ENCODE measurements around the gene LCA5L.
A peak's percentile ranks its signal among the peaks of the same experiment; 100 is the strongest.
"Not testable (repeated sequence)": the region's sequence is repeated elsewhere in the genome, so short reads cannot be mapped to it uniquely, and the experiment has no call there.

LCA5L gene

DNA sequence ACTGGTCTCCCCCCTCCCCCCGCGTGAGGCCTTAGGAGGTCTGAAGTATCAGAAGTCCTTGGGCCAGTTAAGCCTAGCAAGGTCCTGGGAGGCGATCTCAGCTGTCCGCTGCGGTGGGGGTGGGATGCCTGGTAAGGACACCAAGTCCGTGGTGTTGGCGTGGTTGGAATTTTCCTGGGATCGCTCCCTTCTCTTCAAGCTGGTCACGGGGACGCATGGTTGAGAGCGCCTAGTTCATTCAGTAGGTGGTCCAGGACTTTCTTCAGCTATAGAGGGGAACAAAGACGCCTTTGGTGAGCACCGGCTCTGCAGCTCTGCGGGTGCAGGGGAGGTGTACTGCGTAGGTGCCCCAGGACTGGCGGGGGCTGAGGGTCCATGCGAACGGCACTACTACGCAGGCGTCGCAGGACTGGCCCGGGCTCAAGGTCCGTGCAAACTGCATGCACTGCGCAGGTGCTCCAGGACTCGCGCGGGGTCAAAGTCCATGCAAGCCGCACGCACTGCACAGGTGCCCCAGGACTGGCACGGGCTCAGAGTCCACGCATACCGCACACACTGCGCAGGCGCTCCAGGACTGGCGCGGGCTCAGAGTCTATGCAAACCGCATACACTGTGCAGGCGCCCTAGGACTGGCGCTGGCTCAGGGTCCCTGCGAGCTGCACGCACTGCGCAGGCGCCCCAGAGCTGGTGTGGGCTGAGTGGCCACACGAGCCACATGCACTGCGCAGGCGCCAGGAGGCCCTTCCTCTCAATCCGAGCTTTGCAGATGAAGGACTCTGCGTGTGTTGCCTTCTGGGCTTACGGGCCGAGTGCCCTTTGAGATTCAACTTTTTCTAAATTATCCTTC, 60.1 kb downstream of the LCA5L start:
- peak overlapping the region; percentile 37 for H3K4me3 ChIP-seq (ENCODE audit: control insufficient read depth, low read depth, low read length)
- TF ChIP-seq CTCF (conservative IDR thresholded peaks at IDR 0.05; ENCODE audit: control insufficient read depth, insufficient read depth, low read depth, low read length) = no peak
- peak; percentile 72 for DNase-seq (ENCODE audit: low read depth)

- DNase-seq (ENCODE audit: low read depth) = peak; percentile 74
- H3K4me3 ChIP-seq (ENCODE audit: control insufficient read depth, low read depth, low read length) = no peak overlapping the region
- TF ChIP-seq CTCF (conservative IDR thresholded peaks at IDR 0.05; ENCODE audit: control insufficient read depth, insufficient read depth, low read depth, low read length) = no peak
Measured at GRCh38 chr21:39384674-39385298, 60.8 kb downstream of the LCA5L start.

DNA sequence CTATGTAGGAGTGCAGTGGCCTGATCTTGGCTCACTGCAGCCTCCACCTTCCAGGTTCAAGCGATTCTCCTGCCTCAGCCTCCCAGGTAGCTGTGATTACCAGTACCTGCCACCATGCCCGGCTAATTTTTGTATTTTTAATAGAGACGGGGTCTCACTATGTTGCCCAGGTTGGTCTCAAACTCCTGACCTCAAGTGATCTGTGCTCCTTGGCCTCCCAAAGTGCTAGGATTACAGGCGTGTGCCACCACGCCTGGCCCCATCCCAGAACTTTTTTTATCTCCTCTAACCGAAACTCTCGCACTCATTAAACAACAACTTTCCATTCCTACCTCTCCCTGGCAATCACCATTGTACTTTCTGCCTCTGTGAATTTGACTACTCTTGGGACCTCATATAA, 63.5 kb downstream of the LCA5L start:
- H3K4me3 ChIP-seq (ENCODE audit: control insufficient read depth, low read depth, low read length); DNase-seq (ENCODE audit: low read depth): not testable (repeated sequence)

- DNase-seq (ENCODE audit: low read depth) = no peak
- no peak for TF ChIP-seq CTCF (conservative IDR thresholded peaks at IDR 0.05; ENCODE audit: control insufficient read depth, insufficient read depth, low read depth, low read length)
- H3K4me3 ChIP-seq (ENCODE audit: control insufficient read depth, low read depth, low read length) = peak overlapping the region; percentile 87
Measured at GRCh38 chr21:39381009-39381408, 64.6 kb downstream of the LCA5L start.

GRCh38 chr21:39379986-39380891, 65.3 kb downstream of the LCA5L start:
- DNase-seq (ENCODE audit: low read depth) = peak; percentile 96
- H3K4me3 ChIP-seq (ENCODE audit: control insufficient read depth, low read depth, low read length) = peak overlapping the region; percentile 87
- TF ChIP-seq CTCF (conservative IDR thresholded peaks at IDR 0.05; ENCODE audit: control insufficient read depth, insufficient read depth, low read depth, low read length) = no peak

GRCh38 chr21:39377444-39378050, 68.0 kb downstream of the LCA5L start:
- no peak for DNase-seq (ENCODE audit: low read depth)
- no peak overlapping the region for H3K4me3 ChIP-seq (ENCODE audit: control insufficient read depth, low read depth, low read length)
- TF ChIP-seq CTCF (conservative IDR thresholded peaks at IDR 0.05; ENCODE audit: control insufficient read depth, insufficient read depth, low read depth, low read length) = no peak
